Retinal pigment epithelial cell (primary cell): ENCODE data around the gene MORC4.

Source experiments
- DNase-seq: peaks from one replicate; pipeline ENCODE4 v3.0.0-alpha.2; 2010; ENCODE audit warnings: low read depth
- H3K4me3 ChIP-seq: 2 replicates; pipeline ENCODE4 v1.5.1; 2011; ENCODE audit warnings: mild to moderate bottlenecking, low read length, control low read depth, moderate library complexity
- TF ChIP-seq, protein P1 (sequence below): conservative IDR thresholded peaks from 2 replicates; pipeline ENCODE4 v1.5.1; 2011; ENCODE audit warnings: low read depth, low read length, control low read depth, inconsistent platforms

The MORC4 gene

DNA sequence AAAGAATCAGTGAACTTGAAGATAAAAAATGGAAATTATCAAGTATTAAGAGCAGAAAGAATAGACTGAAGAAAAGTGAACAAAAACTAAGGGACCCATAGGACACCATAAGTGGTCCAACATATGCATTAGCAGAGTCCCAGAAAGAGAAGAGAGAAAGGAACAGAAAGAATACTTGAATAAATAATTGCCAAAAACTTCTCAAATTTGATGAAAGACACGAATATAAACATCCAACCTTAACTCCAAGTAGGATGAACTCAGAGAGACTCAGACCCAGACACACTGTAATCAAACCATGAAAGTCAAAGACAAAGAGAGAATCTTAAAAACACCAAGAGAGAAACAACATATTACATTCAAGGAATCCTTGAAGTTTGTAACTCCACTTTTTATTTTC lies 35.7 kb downstream of the MORC4 start:
- TF ChIP-seq, protein P1, sequence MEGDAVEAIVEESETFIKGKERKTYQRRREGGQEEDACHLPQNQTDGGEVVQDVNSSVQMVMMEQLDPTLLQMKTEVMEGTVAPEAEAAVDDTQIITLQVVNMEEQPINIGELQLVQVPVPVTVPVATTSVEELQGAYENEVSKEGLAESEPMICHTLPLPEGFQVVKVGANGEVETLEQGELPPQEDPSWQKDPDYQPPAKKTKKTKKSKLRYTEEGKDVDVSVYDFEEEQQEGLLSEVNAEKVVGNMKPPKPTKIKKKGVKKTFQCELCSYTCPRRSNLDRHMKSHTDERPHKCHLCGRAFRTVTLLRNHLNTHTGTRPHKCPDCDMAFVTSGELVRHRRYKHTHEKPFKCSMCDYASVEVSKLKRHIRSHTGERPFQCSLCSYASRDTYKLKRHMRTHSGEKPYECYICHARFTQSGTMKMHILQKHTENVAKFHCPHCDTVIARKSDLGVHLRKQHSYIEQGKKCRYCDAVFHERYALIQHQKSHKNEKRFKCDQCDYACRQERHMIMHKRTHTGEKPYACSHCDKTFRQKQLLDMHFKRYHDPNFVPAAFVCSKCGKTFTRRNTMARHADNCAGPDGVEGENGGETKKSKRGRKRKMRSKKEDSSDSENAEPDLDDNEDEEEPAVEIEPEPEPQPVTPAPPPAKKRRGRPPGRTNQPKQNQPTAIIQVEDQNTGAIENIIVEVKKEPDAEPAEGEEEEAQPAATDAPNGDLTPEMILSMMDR: no peak
- no peak overlapping the region for H3K4me3 ChIP-seq
- no peak for DNase-seq

GRCh38 chrX:106963111-106963510 lies 36.9 kb downstream of the MORC4 start:
- TF ChIP-seq, protein P1: no peak
- no peak overlapping the region for H3K4me3 ChIP-seq
- no peak for DNase-seq

DNA sequence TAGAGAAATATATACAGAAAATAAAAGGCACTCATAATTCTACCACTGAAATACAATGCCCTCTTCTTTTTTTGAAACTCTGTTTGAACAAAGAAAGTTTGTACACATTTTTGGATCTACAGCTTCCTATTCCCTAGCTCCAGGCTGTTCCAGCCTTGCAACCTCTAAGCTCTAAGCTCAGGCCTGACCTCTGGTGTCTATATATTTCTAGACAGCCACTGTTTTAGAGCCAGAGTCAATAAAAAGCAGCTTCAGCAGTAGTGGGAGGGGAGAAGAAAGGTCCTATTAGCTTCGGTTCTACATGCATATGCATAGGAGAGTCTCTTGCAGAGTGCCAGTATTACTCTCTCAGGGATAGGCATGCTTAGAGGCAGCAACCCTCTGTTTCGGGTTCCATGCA lies 40.1 kb downstream of the MORC4 start:
- DNase-seq: no peak
- H3K4me3 ChIP-seq: no peak overlapping the region
- TF ChIP-seq, protein P1: peak; percentile 47

- DNase-seq: no peak
- H3K4me3 ChIP-seq: no peak overlapping the region
- TF ChIP-seq, protein P1: no peak
Measured at GRCh38 chrX:106957856-106958255, 42.2 kb downstream of the MORC4 start.

DNA sequence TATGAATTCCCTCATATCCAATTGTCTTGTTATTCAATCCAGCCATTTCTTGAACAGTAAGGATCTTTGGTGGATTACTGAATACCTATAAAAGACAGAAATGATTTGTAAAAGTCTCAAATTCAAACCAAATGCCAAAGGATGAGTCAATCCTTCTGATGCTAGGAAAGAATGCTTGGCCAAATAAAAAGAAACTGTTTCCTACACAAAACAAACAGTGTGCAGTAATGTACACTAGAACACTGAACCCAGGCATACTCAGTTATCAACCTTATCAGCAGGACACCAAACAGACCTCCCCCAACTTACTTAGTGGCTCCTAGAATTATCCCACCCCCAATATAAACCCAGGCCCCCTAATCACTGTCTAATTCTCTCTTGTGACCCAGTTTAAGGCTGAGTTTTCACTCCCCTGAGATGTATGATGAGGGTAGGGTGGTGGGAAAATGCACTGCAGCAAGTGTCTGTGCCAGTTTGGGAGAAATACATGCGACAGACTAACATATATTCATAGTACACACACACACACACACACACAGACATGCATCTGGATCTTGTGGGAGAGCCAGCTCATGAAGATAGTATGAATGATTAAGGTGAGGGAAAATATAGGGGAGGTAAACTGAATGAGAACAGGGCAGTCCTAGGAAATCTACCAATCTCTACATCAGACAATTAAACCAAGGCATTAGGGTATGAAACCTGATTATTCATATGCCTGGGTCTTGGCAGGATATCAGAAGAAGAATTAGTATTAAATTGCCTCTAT lies 44.8 kb downstream of the MORC4 start:
- no peak overlapping the region for H3K4me3 ChIP-seq
- TF ChIP-seq, protein P1: no peak
- no peak for DNase-seq

- TF ChIP-seq, protein P1: no peak
- DNase-seq: no peak
- no peak overlapping the region for H3K4me3 ChIP-seq
Measured at GRCh38 chrX:106954041-106954440, 46.0 kb downstream of the MORC4 start.

DNA sequence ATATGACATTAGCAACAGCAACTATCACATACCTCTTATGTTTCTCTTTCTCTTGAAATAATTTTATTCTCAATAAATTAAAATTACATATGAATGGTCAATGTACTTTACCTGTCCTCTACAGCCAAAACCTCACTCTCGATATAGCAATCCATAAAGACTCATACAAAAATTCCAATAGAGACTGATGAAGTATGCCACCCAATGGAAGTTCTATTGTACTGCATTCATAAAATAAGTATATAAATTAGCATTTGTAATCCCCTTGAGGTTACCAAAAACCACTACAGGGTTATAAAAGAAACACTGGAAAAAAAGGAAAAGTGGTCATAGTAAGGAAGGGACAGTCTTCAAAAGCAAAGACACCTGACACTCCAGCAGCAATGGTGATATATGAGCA lies 47.0 kb downstream of the MORC4 start:
- H3K4me3 ChIP-seq: no peak overlapping the region
- DNase-seq: no peak
- TF ChIP-seq, protein P1: peak; percentile 37
